Endothelial cell (in vitro differentiated cells): ENCODE results near the gene CFAP54. TPM values are rescaled to one million over a fixed set of nuclear protein-coding genes. Genes with fewer than 3 reads are reported as not detected.

Experiments used
- DNase-seq: peaks from one replicate; pipeline ENCODE4 v3.0.0; 2021; ENCODE audit warnings: low spot score
- H3K27ac Mint-ChIP-seq: one replicate; pipeline ENCODE4 v1.8.0; 2021; ENCODE audit warnings: mixed read lengths, inconsistent platforms; ENCODE audit not compliant: unreplicated experiment
- H3K27me3 Mint-ChIP-seq: one replicate; pipeline ENCODE4 v1.8.0; 2021; ENCODE audit warnings: mild to moderate bottlenecking, moderate library complexity, mixed read lengths, inconsistent platforms; ENCODE audit not compliant: unreplicated experiment
- H3K36me3 Mint-ChIP-seq: one replicate; pipeline ENCODE4 v1.8.0; 2021; ENCODE audit warnings: mild to moderate bottlenecking, low read depth, mixed read lengths, inconsistent platforms; ENCODE audit not compliant: unreplicated experiment
- H3K4me1 Mint-ChIP-seq: one replicate; pipeline ENCODE4 v1.8.0; 2021; ENCODE audit warnings: mild to moderate bottlenecking, mixed read lengths, inconsistent platforms; ENCODE audit not compliant: unreplicated experiment
- H3K4me3 Mint-ChIP-seq: one replicate; pipeline ENCODE4 v1.8.0; 2021; ENCODE audit warnings: mild to moderate bottlenecking, mixed read lengths, inconsistent platforms; ENCODE audit not compliant: unreplicated experiment
- H3K9me3 Mint-ChIP-seq: one replicate; pipeline ENCODE4 v1.8.0; 2021; ENCODE audit warnings: mixed read lengths, inconsistent platforms; ENCODE audit not compliant: unreplicated experiment
- CTCF ChIP-seq: fragments of 200-600 bp; sonication (generic); IDR thresholded peaks from one replicate; pipeline ENCODE4 v1.5.0; 2021; ENCODE audit warnings: antibody characterized with exemption; ENCODE audit not compliant: unreplicated experiment
- total RNA-seq: library from RNA; stranded (reverse); fragmentation: NEBNext Ultra II Directional; extraction: Animal tissue kit (Norgen Biotek cat#: 25700); gene quantifications from one replicate; pipeline ENCODE4 v1.2.1, GENCODE V29; 2021; ENCODE audit not compliant: unreplicated experiment

CFAP54 gene
- total RNA-seq, 1 donor from 2014 or later = 2.5 TPM

GRCh38 chr12:96780330-96780729 lies 291.0 kb downstream of the CFAP54 start:
- Mint-ChIP-seq H3K4me3 (no peak overlapping the region), H3K9me3 (no peaks in the 10 kb centered on the region), H3K4me1 (no peaks in the 10 kb centered on the region), H3K27ac (no peak overlapping the region), H3K36me3 (no peaks in the 10 kb centered on the region), H3K27me3 (no peaks in the 10 kb centered on the region)
- DNase-seq = no peak
- TF ChIP-seq CTCF = no peak

GRCh38 chr12:96786791-96787190 lies 297.4 kb downstream of the CFAP54 start:
- no peaks in the 10 kb centered on the region for H3K36me3 Mint-ChIP-seq
- H3K4me1 Mint-ChIP-seq = no peaks in the 10 kb centered on the region
- H3K9me3 Mint-ChIP-seq = no peaks in the 10 kb centered on the region
- DNase-seq = no peak
- H3K27ac Mint-ChIP-seq = no peak overlapping the region
- no peak overlapping the region for H3K4me3 Mint-ChIP-seq
- no peaks in the 10 kb centered on the region for H3K27me3 Mint-ChIP-seq
- TF ChIP-seq CTCF = no peak

- Mint-ChIP-seq H3K4me1 (no peaks in the 10 kb centered on the region), H3K36me3 (no peaks in the 10 kb centered on the region), H3K27me3 (no peaks in the 10 kb centered on the region), H3K4me3 (no peak overlapping the region), H3K9me3 (no peaks in the 10 kb centered on the region), H3K27ac (no peak overlapping the region)
- DNase-seq = no peak
- TF ChIP-seq CTCF = no peak
Observed at GRCh38 chr12:96803969-96804368, 314.6 kb downstream of the CFAP54 start.

DNA sequence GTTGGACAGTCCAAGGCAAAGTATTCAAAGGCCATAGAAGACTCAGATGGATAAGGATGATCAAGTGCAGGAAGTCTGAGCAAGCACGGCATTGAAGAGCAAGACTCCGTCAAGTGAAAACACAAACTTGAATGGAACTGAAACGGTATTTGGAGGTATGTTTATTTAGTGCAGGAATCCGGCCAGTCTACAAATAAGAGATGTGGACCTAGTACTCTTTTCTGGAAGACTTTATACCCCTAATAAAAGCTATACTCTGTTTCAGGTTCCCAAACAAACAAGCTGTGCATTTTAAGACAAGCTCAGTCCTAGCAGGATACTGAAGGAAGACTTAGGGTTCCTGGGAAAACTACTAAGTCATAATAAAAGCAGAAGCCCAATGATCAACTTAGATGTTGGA lies 316.9 kb downstream of the CFAP54 start:
- no peak overlapping the region for H3K27ac Mint-ChIP-seq
- no peaks in the 10 kb centered on the region for H3K9me3 Mint-ChIP-seq
- no peaks in the 10 kb centered on the region for H3K4me1 Mint-ChIP-seq
- no peak for DNase-seq
- H3K27me3 Mint-ChIP-seq = no peaks in the 10 kb centered on the region
- H3K4me3 Mint-ChIP-seq = no peak overlapping the region
- no peaks in the 10 kb centered on the region for H3K36me3 Mint-ChIP-seq
- TF ChIP-seq CTCF = no peak

- no peaks in the 10 kb centered on the region for H3K9me3 Mint-ChIP-seq
- H3K4me3 Mint-ChIP-seq = no peak overlapping the region
- no peak for TF ChIP-seq CTCF
- DNase-seq = no peak
- H3K36me3 Mint-ChIP-seq = no peaks in the 10 kb centered on the region
- H3K27ac Mint-ChIP-seq = peak overlapping the region; percentile 28
- peaks cover under 1% of the 10 kb centered on the region for H3K4me1 Mint-ChIP-seq
- H3K27me3 Mint-ChIP-seq = no peaks in the 10 kb centered on the region
Observed at GRCh38 chr12:96807741-96808140, 318.4 kb downstream of the CFAP54 start.
